Keratinocyte (primary cell): ENCODE measurements around the gene S100A5. TPM values are rescaled to one million over a fixed set of nuclear protein-coding genes. Genes with fewer than 3 reads are reported as not detected.
"Not testable (repeated sequence)": the region's sequence is repeated elsewhere in the genome, so short reads cannot be mapped to it uniquely, and the experiment has no call there.

ENCODE experiments used
- DNase-seq: peaks from one replicate; pipeline ENCODE4 v3.0.0-alpha.2; 2011; ENCODE audit warnings: low read depth, missing footprints, low spot score
- FAIRE-seq: peaks from 2 replicates; lab custom pipeline; 2011; peaks lifted over from hg19 to GRCh38; lab: Jason Lieb, UNC
- H2AFZ ChIP-seq: 2 replicates; pipeline ENCODE4 v1.6.0; 2012; ENCODE audit warnings: low read length, control low read depth, inconsistent platforms; ENCODE audit not compliant: control insufficient read depth
- H3K27ac ChIP-seq: 2 replicates; pipeline ENCODE4 v1.5.1; 2011; ENCODE audit warnings: low read length; ENCODE audit not compliant: control insufficient read depth, insufficient read depth
- H3K27me3 ChIP-seq: 3 replicates; pipeline ENCODE4 v1.6.0; 2011; ENCODE audit warnings: low read length; ENCODE audit not compliant: control insufficient read depth, insufficient read depth; ENCODE audit errors: extremely low read depth
- H3K36me3 ChIP-seq, 2 experiments: 2 replicates in 1 of 2; 3 replicates in 1 of 2; pipeline ENCODE4 v1.5.1; 2011; ENCODE audit warnings: low read length in 2 of 2, mild to moderate bottlenecking in 1 of 2; ENCODE audit not compliant: control insufficient read depth in 2 of 2, insufficient read depth in 2 of 2; ENCODE audit errors: extremely low read depth in 1 of 2
- H3K4me1 ChIP-seq: 3 replicates; pipeline ENCODE4 v1.5.1; 2011; ENCODE audit warnings: low read length; ENCODE audit not compliant: control insufficient read depth, insufficient read depth; ENCODE audit errors: extremely low read depth
- H3K4me2 ChIP-seq: 3 replicates; pipeline ENCODE4 v1.6.0; 2011; ENCODE audit warnings: low read depth, low read length; ENCODE audit not compliant: control insufficient read depth, insufficient read depth; ENCODE audit errors: extremely low read depth
- H3K4me3 ChIP-seq, 3 experiments: fragments of 200-600 bp in 1 of 3; sonication (generic) in 1 of 3; 2 replicates in 2 of 3; 3 replicates in 1 of 3; pipeline ENCODE4 v1.5.1; 2011 to 2016; ENCODE audit warnings: low read length in 3 of 3, mild to moderate bottlenecking in 3 of 3, control low read depth in 2 of 3, inconsistent platforms in 1 of 3, low read depth in 1 of 3, mixed read lengths in 1 of 3, mixed run types in 1 of 3, moderate library complexity in 1 of 3; ENCODE audit not compliant: control insufficient read depth in 2 of 3, insufficient read depth in 2 of 3; ENCODE audit errors: extremely low read depth in 1 of 3
- H3K79me2 ChIP-seq: 2 replicates; pipeline ENCODE4 v1.6.0; 2012; ENCODE audit warnings: low read length; ENCODE audit not compliant: control insufficient read depth, insufficient read depth
- H3K9ac ChIP-seq: 3 replicates; pipeline ENCODE4 v1.6.0; 2011; ENCODE audit warnings: low read length; ENCODE audit not compliant: control insufficient read depth, insufficient read depth; ENCODE audit errors: extremely low read depth
- H3K9me1 ChIP-seq: 3 replicates; pipeline ENCODE4 v1.6.0; 2011; ENCODE audit warnings: low read length; ENCODE audit not compliant: control insufficient read depth, insufficient read depth; ENCODE audit errors: extremely low read depth
- H3K9me3 ChIP-seq: 2 replicates; pipeline ENCODE4 v1.5.1; 2012; ENCODE audit warnings: low read depth, low read length; ENCODE audit not compliant: control insufficient read depth
- H4K20me1 ChIP-seq: 3 replicates; pipeline ENCODE4 v1.6.0; 2011; ENCODE audit warnings: low read length; ENCODE audit not compliant: control insufficient read depth, insufficient read depth; ENCODE audit errors: extremely low read depth
- CTCF ChIP-seq, 3 experiments: IDR thresholded peaks in 1 of 3; conservative IDR thresholded peaks in 1 of 3; optimal IDR thresholded peaks in 1 of 3; 2 replicates in 2 of 3; 3 replicates in 1 of 3; pipeline versions ENCODE3 to v1.5.1; 2011; ENCODE audit warnings: low read length in 3 of 3, mild to moderate bottlenecking in 3 of 3, moderate library complexity in 2 of 3, control low read depth in 1 of 3, inconsistent platforms in 1 of 3; ENCODE audit not compliant: insufficient read depth in 2 of 3; ENCODE audit errors: extremely low read depth in 1 of 3
- EZH2 ChIP-seq: IDR thresholded peaks from one replicate; pipeline ENCODE4 v1.6.1; 2012; ENCODE audit warnings: inconsistent platforms, mild to moderate bottlenecking, low read length, moderate library complexity
- dilution Hi-C: fragments of 300-500 bp; cut with MboI; formaldehyde crosslinking; loops from one replicate; pipeline ENCODE4 v1.7.0; 2020; ENCODE audit warnings: low sequenced_read_pairs; ENCODE audit not compliant: extremely low pct_ligation_motif_present
- polyA plus RNA-seq, 5 experiments: library from polyadenylated mRNA; depleted of rRNA in 3 of 5; stranded (reverse) in 3 of 5; stranded (forward) in 1 of 5; unstranded in 1 of 5; fragments of >200 nt; gene quantifications; 1 replicate in 1 of 5; 2 replicates in 3 of 5; 3 replicates in 1 of 5; pipeline versions ENCODE4 v1.2.1 to v1.2.3, GENCODE V29; 2011 to 2012; ENCODE audit warnings: missing spikeins in 2 of 5, low read depth in 1 of 5, low replicate concordance in 1 of 5

Gene S100A5
- polyA plus RNA-seq, 1 donor (not counting 4 experiments of a cell fraction or from before 2014, with no cell fraction given) = 0.20 TPM

- peaks cover 2% of the 10 kb centered on the region for H3K9me1 ChIP-seq
- H3K27me3 ChIP-seq = no peaks in the 10 kb centered on the region
- dilution Hi-C loops = no loop called here
- no peaks in the 10 kb centered on the region for H4K20me1 ChIP-seq
- no peak overlapping the region for H3K27ac ChIP-seq
- H3K4me2 ChIP-seq = no peak overlapping the region
- H3K79me2 ChIP-seq = no peaks in the 10 kb centered on the region
- H3K36me3 ChIP-seq = no peaks in the 10 kb centered on the region
- H3K4me1 ChIP-seq = peaks cover 24% of the 10 kb centered on the region
- FAIRE-seq (no peak), DNase-seq (no peak)
- no peak overlapping the region for H3K9ac ChIP-seq
- TF ChIP-seq EZH2 (no peak), CTCF (optimal IDR thresholded peaks at IDR 0.05 in 1 of 3, IDR thresholded peaks at IDR 0.05 in 1 of 3, conservative IDR thresholded peaks at IDR 0.05 in 1 of 3; ENCODE audit: extremely low read depth in 1 of 3, insufficient read depth in 2 of 3, low read length in 3 of 3) (no peak)
- no peak overlapping the region for H2AFZ ChIP-seq
- H3K9me3 ChIP-seq = no peaks in the 10 kb centered on the region
- no peak overlapping the region for H3K4me3 ChIP-seq
Observed at GRCh38 chr1:153520818-153521476, 19.8 kb downstream of the S100A5 start.

- H2AFZ ChIP-seq, H3K79me2 ChIP-seq, dilution Hi-C loops, H3K9ac ChIP-seq, FAIRE-seq, H3K36me3 ChIP-seq, H3K9me1 ChIP-seq, H3K9me3 ChIP-seq, H3K27ac ChIP-seq, DNase-seq, H3K4me3 ChIP-seq, H3K4me2 ChIP-seq, H4K20me1 ChIP-seq, H3K27me3 ChIP-seq: not testable (repeated sequence)
- H3K4me1 ChIP-seq = peaks cover 24% of the 10 kb centered on the region
Observed at GRCh38 chr1:153520137-153520691, 20.5 kb downstream of the S100A5 start.
